GM18507 (cell line): ENCODE results near the gene VIPR1.

Experiments
- DNase-seq: peaks from one replicate; pipeline ENCODE4 v3.0.0; 2011; ENCODE audit warnings: low read depth; ENCODE audit not compliant: insufficient read length; ENCODE audit errors: extremely low spot score
- FAIRE-seq: peaks from 2 replicates; lab custom pipeline; 2011; peaks lifted over from hg19 to GRCh38; lab: Jason Lieb, UNC

The VIPR1 gene

DNA sequence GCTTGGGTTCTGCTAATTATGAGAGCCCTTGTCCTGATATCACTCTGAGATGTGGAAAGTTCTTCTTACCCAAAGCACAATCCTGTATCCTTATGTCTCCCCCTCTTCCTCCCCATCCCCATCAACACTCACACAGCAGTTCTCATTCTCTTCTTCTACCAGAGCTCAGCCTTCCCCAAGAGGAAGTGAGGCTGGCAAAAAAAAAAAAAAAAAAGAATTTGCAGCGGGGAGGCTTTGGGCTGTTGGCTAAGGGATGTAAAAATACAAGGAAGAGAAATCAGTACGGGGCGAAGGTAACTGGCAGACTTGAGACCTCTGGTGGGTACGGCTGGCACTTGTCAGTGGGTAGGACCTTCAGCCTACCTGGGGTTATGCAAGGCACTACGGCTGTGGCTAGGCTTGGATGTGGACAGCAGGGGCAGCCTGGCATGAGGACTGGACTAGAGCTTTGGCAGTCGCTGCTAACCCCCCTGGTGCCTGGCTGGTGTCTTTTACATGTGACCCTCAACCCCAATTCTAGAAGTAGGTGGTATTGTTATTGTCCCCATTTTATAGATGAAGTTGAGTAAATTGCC, 5.4 kb downstream of the VIPR1 start:
- DNase-seq (no peak), FAIRE-seq (no peak)

GRCh38 chr3:42508562-42508961, 6.1 kb downstream of the VIPR1 start:
- DNase-seq (no peak), FAIRE-seq (no peak)

DNA sequence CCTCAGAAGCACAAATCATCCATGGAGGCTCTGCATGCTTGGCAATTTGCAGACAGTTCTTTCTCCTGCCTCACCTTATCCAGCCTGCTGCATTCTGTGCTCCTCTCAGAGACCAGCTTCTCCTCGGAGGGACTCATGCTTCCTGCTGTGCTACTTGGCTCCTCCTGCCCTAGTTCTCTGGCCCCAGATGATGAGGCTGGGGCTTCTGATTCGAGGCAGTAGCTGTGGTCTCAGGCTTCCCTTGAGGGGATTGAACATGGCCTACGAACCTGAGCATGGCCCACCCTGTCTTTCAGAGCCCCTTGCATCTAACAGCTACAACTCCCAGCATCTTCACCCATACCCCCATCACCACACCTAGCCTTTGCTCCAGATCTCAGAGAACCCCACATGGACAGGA, 6.7 kb downstream of the VIPR1 start:
- no peak for FAIRE-seq
- DNase-seq: no peak

GRCh38 chr3:42510325-42510724, 7.9 kb downstream of the VIPR1 start:
- FAIRE-seq (no peak), DNase-seq (no peak)

DNA sequence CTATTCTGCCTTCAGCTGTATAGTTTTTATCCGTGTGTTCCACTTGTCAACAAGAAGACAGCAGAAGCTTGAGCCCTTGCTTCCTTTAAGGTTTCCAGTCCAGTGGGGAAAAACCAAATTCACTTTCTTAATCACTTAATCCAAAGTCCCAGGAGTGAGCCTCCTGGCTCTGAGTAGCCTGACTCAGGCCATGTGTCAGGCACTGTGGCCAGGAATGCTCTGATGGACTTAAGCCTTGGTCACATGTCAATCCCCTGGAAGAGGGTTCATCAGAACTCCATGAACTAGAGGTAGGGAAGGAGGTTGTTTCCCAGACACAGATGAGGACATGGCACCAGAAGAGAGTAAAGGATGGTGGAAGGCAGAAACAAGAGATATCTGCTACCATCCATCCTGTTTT, 8.8 kb downstream of the VIPR1 start:
- FAIRE-seq (no peak), DNase-seq (no peak)

DNA sequence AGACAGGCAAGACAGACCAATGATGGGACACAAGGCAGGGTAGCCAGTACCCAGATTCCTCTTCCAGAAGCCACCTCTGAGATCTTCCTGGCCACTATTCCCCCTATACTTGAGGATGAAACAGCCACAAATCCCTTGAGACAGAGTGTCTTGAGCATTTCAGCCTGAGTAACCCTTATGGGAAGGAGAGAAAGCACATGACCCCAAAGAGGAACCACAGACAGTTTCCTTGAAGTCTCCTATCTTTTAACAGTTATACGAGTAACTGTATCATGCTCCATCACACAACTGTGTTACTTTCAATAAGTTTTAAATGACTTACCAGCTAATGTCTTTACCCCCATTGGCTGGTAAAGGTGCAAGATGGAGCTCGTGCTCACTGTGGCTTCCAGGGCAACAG, 9.3 kb downstream of the VIPR1 start:
- FAIRE-seq: no peak
- no peak for DNase-seq

DNA sequence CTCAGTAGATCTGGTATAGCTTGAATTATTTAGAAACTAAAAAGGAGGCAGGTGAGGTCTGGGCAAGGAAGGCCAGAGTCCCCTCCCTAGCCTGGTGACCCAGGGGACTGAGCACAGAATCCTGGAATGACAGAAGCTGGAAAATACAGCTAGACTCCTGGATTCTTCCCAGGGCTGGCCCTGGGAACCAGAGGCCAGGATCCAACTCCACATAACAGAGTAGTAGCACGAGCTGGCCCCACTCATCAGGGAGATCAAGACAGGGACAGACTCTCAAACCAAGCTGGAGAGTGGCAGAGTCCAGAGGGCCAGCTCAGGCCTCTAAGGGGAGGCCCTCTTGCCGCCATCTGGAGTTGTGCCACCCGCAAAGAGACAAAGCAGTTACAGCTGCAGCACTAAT, 10.7 kb downstream of the VIPR1 start:
- DNase-seq: no peak
- no peak for FAIRE-seq

DNA sequence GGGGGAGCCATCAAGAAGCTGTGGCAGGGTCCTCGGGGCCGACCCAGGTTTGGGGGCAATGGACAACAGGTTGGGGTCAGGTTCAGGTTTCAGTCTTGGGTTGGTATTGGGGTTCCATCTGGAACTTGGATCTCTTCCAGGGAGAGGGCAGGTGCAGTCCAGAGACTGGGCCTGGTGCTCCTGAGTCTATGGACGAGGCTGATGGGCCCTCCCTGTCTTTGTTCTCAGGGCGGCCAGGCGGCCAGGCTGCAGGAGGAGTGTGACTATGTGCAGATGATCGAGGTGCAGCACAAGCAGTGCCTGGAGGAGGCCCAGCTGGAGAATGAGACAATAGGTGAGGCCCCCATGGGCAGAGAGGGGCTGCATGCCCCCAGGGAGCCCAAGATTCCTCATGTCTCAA, 11.1 kb downstream of the VIPR1 start:
- no peak for DNase-seq
- no peak for FAIRE-seq

- no peak for DNase-seq
- FAIRE-seq: no peak
These were observed 12.4 kb downstream of the VIPR1 start for GRCh38 chr3:42514876-42515275.

GRCh38 chr3:42515391-42515916, 13.0 kb downstream of the VIPR1 start:
- FAIRE-seq: no peak
- DNase-seq: no peak

GRCh38 chr3:42515976-42516375, 13.5 kb downstream of the VIPR1 start:
- no peak for FAIRE-seq

DNA sequence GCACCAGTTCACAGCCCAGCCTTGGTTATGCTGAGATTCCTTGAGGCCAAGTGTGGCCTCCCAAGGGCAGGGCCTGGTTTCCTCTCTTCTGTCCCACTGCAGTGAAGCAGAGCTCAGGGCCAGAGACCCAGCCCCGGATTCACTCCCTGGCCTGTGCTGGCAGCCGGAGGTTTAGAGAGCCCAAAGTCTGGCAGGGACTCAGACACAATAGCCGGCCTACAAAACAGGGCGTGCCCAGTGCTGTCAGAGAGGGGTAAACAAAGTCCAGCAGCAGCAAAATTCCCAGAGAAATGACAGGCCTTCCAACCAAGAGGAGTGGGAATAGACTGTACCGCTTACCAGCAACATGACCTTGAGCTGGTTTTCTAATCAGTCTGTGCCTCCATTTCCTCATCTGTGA, 14.0 kb downstream of the VIPR1 start:
- no peak for DNase-seq

More at GRCh38 chr3:42515976-42516375, 13.5 kb downstream of the VIPR1 start:
- no peak for DNase-seq

DNA sequence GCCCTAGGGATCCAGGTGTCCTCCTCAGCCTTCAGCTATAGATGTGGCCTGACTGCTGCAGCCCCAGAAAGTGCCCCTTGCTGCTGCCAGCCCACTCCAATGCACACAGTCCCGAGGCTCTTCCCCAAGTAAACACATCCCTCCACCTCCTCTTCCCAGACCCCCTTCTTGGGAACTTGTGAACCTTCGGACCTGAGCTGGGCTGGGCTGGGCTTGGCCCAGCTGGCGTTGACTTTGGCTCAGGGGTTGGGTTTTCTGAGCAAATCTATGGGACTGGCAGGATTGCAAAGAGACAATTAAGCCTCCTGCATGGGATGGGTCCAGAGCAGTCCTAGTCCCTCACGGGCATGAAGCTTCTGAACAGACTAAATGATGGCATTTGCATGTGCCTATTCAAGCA, 14.7 kb downstream of the VIPR1 start:
- no peak for FAIRE-seq
- no peak for DNase-seq

More for the DNA sequence above, 14.0 kb downstream of the VIPR1 start:
- FAIRE-seq: no peak

GRCh38 chr3:42518800-42519567, 16.5 kb downstream of the VIPR1 start:
- FAIRE-seq (no peak), DNase-seq (no peak)

- FAIRE-seq: no peak
- DNase-seq: no peak
These were observed 17.1 kb downstream of the VIPR1 start for GRCh38 chr3:42519568-42519962.

DNA sequence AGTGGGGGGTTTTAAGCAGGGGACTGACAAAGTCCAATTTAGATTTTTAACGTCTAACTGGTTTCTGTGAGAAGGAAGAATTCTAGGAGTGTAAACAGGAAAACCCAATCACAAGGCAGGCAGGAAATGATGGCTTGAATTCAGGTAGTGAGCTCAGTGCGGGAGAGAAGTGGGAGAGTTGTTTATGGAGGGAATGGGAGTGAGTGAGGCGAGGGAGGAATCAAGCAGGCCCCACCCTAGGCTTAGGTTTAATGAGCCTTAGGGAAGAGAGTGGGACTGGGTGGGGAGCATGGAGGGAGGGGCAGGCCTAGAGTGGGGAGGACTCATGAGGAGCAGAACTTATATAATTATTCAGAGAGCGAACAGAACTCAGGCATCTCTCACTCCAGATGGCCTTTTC, 17.9 kb downstream of the VIPR1 start:
- FAIRE-seq: no peak

DNA sequence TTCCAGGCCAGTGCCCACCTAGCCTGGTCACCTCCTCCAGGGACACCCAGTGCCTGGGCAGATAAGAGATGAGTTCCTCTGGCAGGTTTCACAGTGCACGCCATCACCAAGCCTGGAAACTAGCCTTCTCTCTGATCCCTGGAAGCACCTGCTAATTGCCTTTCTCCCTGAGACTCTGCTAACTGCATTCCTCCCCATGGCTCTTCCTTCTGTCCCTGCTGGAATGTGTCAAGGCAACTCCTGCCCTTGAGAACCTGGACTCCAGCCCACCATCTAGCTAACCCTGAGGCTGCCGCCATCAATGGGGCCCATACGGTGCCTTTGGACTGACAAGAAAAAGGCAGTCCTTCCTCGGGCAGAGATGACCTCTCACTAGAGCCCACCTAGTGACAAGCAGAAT, 18.5 kb downstream of the VIPR1 start:
- no peak for FAIRE-seq
- no peak for DNase-seq

More for the DNA sequence above, 17.9 kb downstream of the VIPR1 start:
- DNase-seq: no peak

DNA sequence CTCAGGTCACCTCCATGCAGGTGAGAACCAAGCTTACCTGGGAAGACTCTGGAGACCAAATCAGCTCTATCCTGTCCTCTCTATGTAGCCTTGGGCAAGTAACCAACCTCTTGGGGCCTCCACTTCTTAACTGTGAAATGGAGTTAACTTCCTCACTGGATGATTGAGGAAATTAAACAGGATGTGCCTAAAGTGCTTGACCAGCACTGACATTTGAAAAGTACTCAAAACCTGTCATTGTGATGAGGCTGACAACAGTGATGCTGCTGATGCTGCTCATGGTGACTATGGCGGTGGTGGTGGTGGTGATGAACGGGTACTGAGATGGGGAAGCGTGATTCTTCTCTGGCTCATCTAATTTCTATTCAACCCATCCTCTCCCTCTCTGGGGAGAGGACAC, 22.3 kb downstream of the VIPR1 start:
- DNase-seq (no peak), FAIRE-seq (no peak)

DNA sequence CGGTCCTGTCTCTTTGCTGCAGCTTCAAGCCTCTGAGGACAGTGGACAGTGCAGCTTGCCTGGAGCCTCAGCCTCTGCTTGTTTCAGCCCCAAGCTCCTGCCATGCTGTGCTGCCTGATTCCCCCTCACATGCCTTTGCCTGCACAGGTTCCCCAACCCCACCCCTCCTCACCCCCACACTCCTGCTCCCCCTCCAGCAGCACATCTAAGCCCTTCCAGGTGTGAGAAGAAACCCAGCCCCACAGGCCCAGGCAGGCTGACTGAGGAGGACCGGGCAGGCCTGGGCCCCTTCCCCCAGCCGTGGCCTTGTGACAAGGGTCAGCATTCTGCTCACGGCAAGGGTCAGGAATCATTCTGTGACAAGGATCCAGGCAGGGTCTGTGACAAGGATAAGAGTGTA, 22.8 kb downstream of the VIPR1 start:
- DNase-seq (no peak), FAIRE-seq (no peak)

GRCh38 chr3:42525736-42526345, 23.4 kb downstream of the VIPR1 start:
- FAIRE-seq (no peak), DNase-seq (no peak)
